Measurements from ENCODE around the gene AJAP1. TPM values are rescaled to one million over a fixed set of nuclear protein-coding genes. Genes with fewer than 3 reads are reported as not detected.

AJAP1 gene
- total RNA-seq, 1 donor from 2014 or later: 0.26 TPM

- FAIRE-seq (peak; percentile 50), DNase-seq (ENCODE audit: low read depth) (no peak)
- H3K4me3 ChIP-seq (ENCODE audit: low read depth, low read length): no peak overlapping the region
- H3K36me3 ChIP-seq (ENCODE audit: control insufficient read depth, insufficient read depth, low read length): no peaks in the 10 kb centered on the region
- no peaks in the 10 kb centered on the region for H3K27me3 ChIP-seq (ENCODE audit: control insufficient read depth, insufficient read depth, low read length)
- TF ChIP-seq CTCF (IDR thresholded peaks at IDR 0.05; ENCODE audit: insufficient read depth, low read length, severe bottlenecking): no peak
Observed at GRCh38 chr1:4696753-4697152, 42.3 kb downstream of the AJAP1 start.

GRCh38 chr1:4697801-4698200 lies 43.4 kb downstream of the AJAP1 start:
- H3K36me3 ChIP-seq (ENCODE audit: control insufficient read depth, insufficient read depth, low read length): no peaks in the 10 kb centered on the region
- TF ChIP-seq CTCF (IDR thresholded peaks at IDR 0.05; ENCODE audit: insufficient read depth, low read length, severe bottlenecking): no peak
- no peaks in the 10 kb centered on the region for H3K27me3 ChIP-seq (ENCODE audit: control insufficient read depth, insufficient read depth, low read length)
- H3K4me3 ChIP-seq (ENCODE audit: low read depth, low read length): no peak overlapping the region
- DNase-seq (ENCODE audit: low read depth) (no peak), FAIRE-seq (no peak)

GRCh38 chr1:4698911-4699310 lies 44.5 kb downstream of the AJAP1 start:
- Histone ChIP-seq H3K36me3 (ENCODE audit: control insufficient read depth, insufficient read depth, low read length) (no peaks in the 10 kb centered on the region), H3K4me3 (ENCODE audit: low read depth, low read length) (no peak overlapping the region), H3K27me3 (ENCODE audit: control insufficient read depth, insufficient read depth, low read length) (no peaks in the 10 kb centered on the region)
- FAIRE-seq (no peak), DNase-seq (ENCODE audit: low read depth) (no peak)
- TF ChIP-seq CTCF (IDR thresholded peaks at IDR 0.05; ENCODE audit: insufficient read depth, low read length, severe bottlenecking): no peak

- H3K27me3 ChIP-seq (ENCODE audit: control insufficient read depth, insufficient read depth, low read length): no peaks in the 10 kb centered on the region
- TF ChIP-seq CTCF (IDR thresholded peaks at IDR 0.05; ENCODE audit: insufficient read depth, low read length, severe bottlenecking): no peak
- no peak overlapping the region for H3K4me3 ChIP-seq (ENCODE audit: low read depth, low read length)
- H3K36me3 ChIP-seq (ENCODE audit: control insufficient read depth, insufficient read depth, low read length): no peaks in the 10 kb centered on the region
- DNase-seq (ENCODE audit: low read depth): no peak
- no peak for FAIRE-seq
Observed at GRCh38 chr1:4699376-4700301, 45.2 kb downstream of the AJAP1 start.

- DNase-seq (ENCODE audit: low read depth) (no peak), FAIRE-seq (no peak)
- H3K4me3 ChIP-seq (ENCODE audit: low read depth, low read length): no peak overlapping the region
- no peak for TF ChIP-seq CTCF (IDR thresholded peaks at IDR 0.05; ENCODE audit: insufficient read depth, low read length, severe bottlenecking)
- H3K36me3 ChIP-seq (ENCODE audit: control insufficient read depth, insufficient read depth, low read length): no peaks in the 10 kb centered on the region
- no peaks in the 10 kb centered on the region for H3K27me3 ChIP-seq (ENCODE audit: control insufficient read depth, insufficient read depth, low read length)
Observed at GRCh38 chr1:4700801-4701200, 46.4 kb downstream of the AJAP1 start.
